PC-3 (cell line): Measurements from ENCODE around the gene TTC9B. TPM values are rescaled to one million over a fixed set of nuclear protein-coding genes. Genes with fewer than 3 reads are reported as not detected.

ENCODE experiments used
- ATAC-seq: fragments of 200-7000 bp; cut with Tn5 transposase; 2 replicates; pipeline ENCODE4 v1.9.1; 2020; ENCODE audit warnings: mild to moderate bottlenecking, moderate library complexity
- BruUV-seq: library from RNA; stranded (reverse); fragments of 400-500 nt; replicated peaks from 2 replicates; lab custom pipeline; 2021; lab: Mats Ljungman, UMichigan
- CTCF ChIA-PET: fragments of 300-600 bp; sonication (Branson Sonifier 250); formaldehyde crosslinking; loops from one replicate; lab custom pipeline; 2022; ENCODE audit warnings: antibody characterized with exemption; lab: Charles Lee
- POLR2A ChIA-PET: fragments of 300-600 bp; sonication (Branson Sonifier 250); formaldehyde crosslinking; loops from one replicate; lab custom pipeline; 2022; ENCODE audit warnings: antibody characterized with exemption; ENCODE audit not compliant: unreplicated experiment; lab: Charles Lee
- DNase-seq: peaks from one replicate; pipeline ENCODE4 v3.0.0-alpha.2; 2015
- H2AFZ ChIP-seq: fragments of 300-600 bp; sonication (generic); 2 replicates; pipeline ENCODE4 v1.6.0; 2016; ENCODE audit warnings: antibody characterized with exemption, low read length
- H3F3A ChIP-seq: fragments of 300-600 bp; sonication (generic); one replicate; pipeline ENCODE4 v1.6.0; 2017; ENCODE audit warnings: antibody characterized with exemption, low read length, control low read depth, mild to moderate bottlenecking; ENCODE audit not compliant: unreplicated experiment
- H3K27ac ChIP-seq: fragments of 300-600 bp; sonication (generic); 2 replicates; pipeline ENCODE4 v1.5.1; 2016; ENCODE audit warnings: mild to moderate bottlenecking, low read length
- H3K27me3 ChIP-seq: fragments of 300-600 bp; sonication (generic); 2 replicates; pipeline ENCODE4 v1.6.1; 2016; ENCODE audit warnings: low read length, mixed read lengths
- H3K36me3 ChIP-seq: fragments of 300-600 bp; sonication (generic); 2 replicates; pipeline ENCODE4 v1.6.1; 2016; ENCODE audit warnings: low read depth, mixed run types, low read length, mixed read lengths
- H3K4me1 ChIP-seq: fragments of 300-600 bp; sonication (generic); 2 replicates; pipeline ENCODE4 v1.5.1; 2016; ENCODE audit warnings: low read length; ENCODE audit not compliant: insufficient read depth
- H3K4me2 ChIP-seq: fragments of 300-600 bp; sonication (generic); 2 replicates; pipeline ENCODE4 v1.6.0; 2016; ENCODE audit warnings: low read length
- H3K4me3 ChIP-seq: fragments of 300-600 bp; sonication (generic); 2 replicates; pipeline ENCODE4 v1.5.1; 2016; ENCODE audit warnings: mild to moderate bottlenecking, low read length, mixed read lengths
- H3K79me2 ChIP-seq: fragments of 300-600 bp; sonication (generic); 2 replicates; pipeline ENCODE4 v1.6.1; 2017; ENCODE audit warnings: low read length, mixed read lengths
- H3K9ac ChIP-seq: fragments of 300-600 bp; sonication (generic); 2 replicates; pipeline ENCODE4 v1.6.0; 2016; ENCODE audit warnings: mild to moderate bottlenecking, low read length
- H3K9me2 ChIP-seq: fragments of 300-600 bp; sonication (generic); replicated peaks from 2 replicates; pipeline ENCODE4 v1.6.1; 2016; ENCODE audit warnings: mixed run types, low read length, mixed read lengths
- H3K9me3 ChIP-seq: fragments of 300-600 bp; sonication (generic); 2 replicates; pipeline ENCODE4 v1.6.1; 2016; ENCODE audit warnings: low read length, mixed read lengths
- H4K20me1 ChIP-seq: fragments of 300-600 bp; sonication (generic); 2 replicates; pipeline ENCODE4 v1.6.1; 2016; ENCODE audit warnings: low read length, mixed read lengths
- EZH2 ChIP-seq: fragments of 300-600 bp; sonication (generic); IDR thresholded peaks from one replicate; pipeline ENCODE4 v1.6.1; 2017; ENCODE audit warnings: antibody characterized with exemption, mild to moderate bottlenecking, low read length; ENCODE audit not compliant: unreplicated experiment
- EZH2phosphoT487 ChIP-seq: fragments of 300-600 bp; sonication (generic); IDR thresholded peaks from 2 replicates; pipeline ENCODE4 v1.6.1; 2018; ENCODE audit warnings: mild to moderate bottlenecking, antibody characterized with exemption, low read length, borderline replicate concordance
- intact Hi-C: fragments of 100-400 bp; cut with micrococcal nuclease; formaldehyde crosslinking; loops from 2 replicates; pipeline ENCODE4 v1.9.0; 2023
- total RNA-seq: library from RNA; depleted of rRNA; stranded (reverse); fragments of >200 nt; gene quantifications from 2 replicates; pipeline ENCODE4 v1.2.3, GENCODE V29; 2014
- TF ChIP-seq, protein P1 (sequence below): fragments of 300-600 bp; sonication (generic); conservative IDR thresholded peaks from 2 replicates; pipeline ENCODE4 v1.5.1; 2017; ENCODE audit warnings: antibody characterized with exemption, low read depth, mild to moderate bottlenecking, low read length

The TTC9B gene
- total RNA-seq, 1 experiment from 2014 or later: 0.15 TPM

- Histone ChIP-seq H3K4me1 (no peaks in the 10 kb centered on the region), H3K9me2 (no peaks in the 10 kb centered on the region), H3K27ac (no peak overlapping the region), H4K20me1 (no peaks in the 10 kb centered on the region), H2AFZ (no peak overlapping the region), H3K27me3 (no peaks in the 10 kb centered on the region), H3K4me2 (no peak overlapping the region), H3F3A (no peaks in the 10 kb centered on the region), H3K4me3 (no peak overlapping the region), H3K36me3 (peaks cover 2% of the 10 kb centered on the region; the same call in 1 of the 2 replicates), H3K79me2 (no peaks in the 10 kb centered on the region), H3K9me3 (no peaks in the 10 kb centered on the region), H3K9ac (no peak overlapping the region)
- no TSS peak for BruUV-seq
- no peak for TF ChIP-seq EZH2
- TF ChIP-seq EZH2phosphoT487: no peak
- TF ChIP-seq, protein P1, sequence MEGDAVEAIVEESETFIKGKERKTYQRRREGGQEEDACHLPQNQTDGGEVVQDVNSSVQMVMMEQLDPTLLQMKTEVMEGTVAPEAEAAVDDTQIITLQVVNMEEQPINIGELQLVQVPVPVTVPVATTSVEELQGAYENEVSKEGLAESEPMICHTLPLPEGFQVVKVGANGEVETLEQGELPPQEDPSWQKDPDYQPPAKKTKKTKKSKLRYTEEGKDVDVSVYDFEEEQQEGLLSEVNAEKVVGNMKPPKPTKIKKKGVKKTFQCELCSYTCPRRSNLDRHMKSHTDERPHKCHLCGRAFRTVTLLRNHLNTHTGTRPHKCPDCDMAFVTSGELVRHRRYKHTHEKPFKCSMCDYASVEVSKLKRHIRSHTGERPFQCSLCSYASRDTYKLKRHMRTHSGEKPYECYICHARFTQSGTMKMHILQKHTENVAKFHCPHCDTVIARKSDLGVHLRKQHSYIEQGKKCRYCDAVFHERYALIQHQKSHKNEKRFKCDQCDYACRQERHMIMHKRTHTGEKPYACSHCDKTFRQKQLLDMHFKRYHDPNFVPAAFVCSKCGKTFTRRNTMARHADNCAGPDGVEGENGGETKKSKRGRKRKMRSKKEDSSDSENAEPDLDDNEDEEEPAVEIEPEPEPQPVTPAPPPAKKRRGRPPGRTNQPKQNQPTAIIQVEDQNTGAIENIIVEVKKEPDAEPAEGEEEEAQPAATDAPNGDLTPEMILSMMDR: no peak
- POLR2A ChIA-PET: no interaction called here
- no peak for DNase-seq
- no peak for ATAC-seq
- CTCF ChIA-PET: no interaction called here
- intact Hi-C loops: no loop called here
These were observed 23.7 kb upstream of the TTC9B start for GRCh38 chr19:40241809-40242384.

GRCh38 chr19:40241125-40241808 is 23.1 kb upstream of the TTC9B start:
- ATAC-seq: no peak
- no peak for TF ChIP-seq EZH2
- TF ChIP-seq EZH2phosphoT487: no peak
- TF ChIP-seq, protein P1: no peak

GRCh38 chr19:40240332-40240731 is 22.1 kb upstream of the TTC9B start:
- Histone ChIP-seq H3K4me2 (no peak overlapping the region), H3K4me3 (no peak overlapping the region), H4K20me1 (no peaks in the 10 kb centered on the region), H3K9me2 (no peaks in the 10 kb centered on the region), H3K27ac (no peak overlapping the region), H3K79me2 (no peaks in the 10 kb centered on the region), H3K27me3 (no peaks in the 10 kb centered on the region), H3K9me3 (no peaks in the 10 kb centered on the region), H2AFZ (no peak overlapping the region), H3K9ac (no peak overlapping the region), H3K4me1 (no peaks in the 10 kb centered on the region), H3K36me3 (peaks cover 2% of the 10 kb centered on the region; the same call in 1 of the 2 replicates), H3F3A (no peaks in the 10 kb centered on the region)
- TF ChIP-seq EZH2phosphoT487: no peak
- TF ChIP-seq, protein P1: no peak
- no peak for TF ChIP-seq EZH2
- DNase-seq (no peak), ATAC-seq (no peak)
- no TSS peak for BruUV-seq
- ChIA-PET CTCF (no interaction called here), POLR2A (no interaction called here)
- intact Hi-C loops: no loop called here

More at GRCh38 chr19:40241125-40241808, 23.1 kb upstream of the TTC9B start:
- ChIA-PET CTCF (no interaction called here), POLR2A (no interaction called here)
- no peak for DNase-seq
- no peaks in the 10 kb centered on the region for H3K79me2 ChIP-seq
- H3K9me3 ChIP-seq: no peaks in the 10 kb centered on the region
- no peaks in the 10 kb centered on the region for H4K20me1 ChIP-seq
- H2AFZ ChIP-seq: no peak overlapping the region
- no peak overlapping the region for H3K4me3 ChIP-seq
- no TSS peak for BruUV-seq
- H3K27ac ChIP-seq: no peak overlapping the region
- H3K4me1 ChIP-seq: no peaks in the 10 kb centered on the region
- no peaks in the 10 kb centered on the region for H3K9me2 ChIP-seq
- intact Hi-C loops: no loop called here
- H3K36me3 ChIP-seq: peaks cover 2% of the 10 kb centered on the region; the same call in 1 of the 2 replicates
- no peak overlapping the region for H3K4me2 ChIP-seq
- H3K9ac ChIP-seq: no peak overlapping the region
- no peaks in the 10 kb centered on the region for H3F3A ChIP-seq
- no peaks in the 10 kb centered on the region for H3K27me3 ChIP-seq
